Pancreas (tissue), 10 donors: ENCODE data around the gene ZNF280C. TPM values are rescaled to one million over a fixed set of nuclear protein-coding genes. Genes with fewer than 3 reads are reported as not detected.

Experiments
- ATAC-seq, 4 donors: fragments of 200-7000 bp; cut with Tn5 transposase; one replicate each; pipeline versions ENCODE4 v1.8.0 to v1.9.1; 2020; ENCODE audit warnings: mild to moderate bottlenecking in 4 of 4, moderate library complexity in 4 of 4
- DNase-seq, 6 donors: peaks; one replicate each; pipeline ENCODE4 v3.0.0-alpha.2; 2020
- FAIRE-seq: peaks from 2 replicates; lab custom pipeline; 2012; peaks lifted over from hg19 to GRCh38; lab: Jason Lieb, UNC
- H3K27ac ChIP-seq, 4 donors: fragments of 200-600 bp; sonication (generic); 1 replicate in 3 of 4; 2 replicates in 1 of 4; pipeline versions ENCODE4 v1.5.0 to v1.8.0; 2020
- H3K27me3 ChIP-seq, 4 donors: fragments of 200-600 bp; one replicate each; pipeline ENCODE4 v1.8.0; 2021
- H3K36me3 ChIP-seq, 3 donors: fragments of 200-600 bp; sonication (generic) in 1 of 3; one replicate each; pipeline versions ENCODE4 v1.5.0 to v1.8.0; 2020 to 2021
- H3K4me1 ChIP-seq, 3 donors: fragments of 200-600 bp; one replicate each; pipeline ENCODE4 v1.8.0; 2021
- H3K4me3 ChIP-seq, 4 donors: fragments of 200-600 bp; sonication (generic) in 2 of 4; one replicate each; pipeline versions ENCODE4 v1.5.0 to v1.8.0; 2020 to 2021
- H3K9me3 ChIP-seq, 4 donors: fragments of 200-600 bp; one replicate each; pipeline ENCODE4 v1.8.0; 2021
- WGBS, 2 donors: extraction: QIAGEN DNeasy Blood & Tissue Kit; methylation state at CpG; one replicate each; pipeline ENCODE4 v1.1.7; 2013; 5-methylcytosine and 5-hydroxymethylcytosine counted together
- intact Hi-C, 3 donors: fragments of 100-400 bp; cut with DNase I; formaldehyde crosslinking; loops; one replicate each; pipeline versions ENCODE4 v1.11.1 to v1.14.2; 2022
- polyA plus RNA-seq, 2 donors: library from polyadenylated mRNA; stranded (reverse); fragments of 200-250 nt; gene quantifications; one replicate each; pipeline ENCODE4 v1.2.3, GENCODE V29; 2013
- total RNA-seq, 6 donors: library from RNA; stranded (reverse); fragmentation: NEBNext Ultra II Directional in 4 of 6; extraction: Animal tissue kit (Norgen Biotek cat#: 25700) in 4 of 6; gene quantifications; one replicate each; pipeline versions ENCODE4 v1.2.1 to v1.2.4, GENCODE V29; 2021 to 2023
- TF ChIP-seq, protein P1 (sequence below), 4 donors: fragments of 200-600 bp; sonication (generic) in 3 of 4; IDR thresholded peaks; one replicate each; pipeline versions ENCODE4 v1.5.0 to v1.8.0; 2021; ENCODE audit warnings: antibody characterized with exemption in 4 of 4
- donor health status: healthy with polysubstance abuse.
- donor health status: DM: no; HTN: no; CAD: no; lungs with moderate emphysema.
- donor health status: DM: no; HTN: no; CAD: no.
- donor health status: control.
- donor health status: control.
- donor health status: Bipolar disorder and iron deficiency.
- donor health status: DM: yes; HTN: yes; CAD: no.
- donor health status: DM: no; HTN: no; CAD: no.
- donor health status: DM: no; HTN: no; CAD: no.
- donor health status: DM: yes; HTN: yes; CAD: no.

Gene ZNF280C
- total and polyA plus RNA-seq, 8 donors = 0.61 to 2.5 (median 1.4) TPM

GRCh38 chrX:130186651-130187050 lies 82.0 kb downstream of the ZNF280C start:
- TF ChIP-seq, protein P1, sequence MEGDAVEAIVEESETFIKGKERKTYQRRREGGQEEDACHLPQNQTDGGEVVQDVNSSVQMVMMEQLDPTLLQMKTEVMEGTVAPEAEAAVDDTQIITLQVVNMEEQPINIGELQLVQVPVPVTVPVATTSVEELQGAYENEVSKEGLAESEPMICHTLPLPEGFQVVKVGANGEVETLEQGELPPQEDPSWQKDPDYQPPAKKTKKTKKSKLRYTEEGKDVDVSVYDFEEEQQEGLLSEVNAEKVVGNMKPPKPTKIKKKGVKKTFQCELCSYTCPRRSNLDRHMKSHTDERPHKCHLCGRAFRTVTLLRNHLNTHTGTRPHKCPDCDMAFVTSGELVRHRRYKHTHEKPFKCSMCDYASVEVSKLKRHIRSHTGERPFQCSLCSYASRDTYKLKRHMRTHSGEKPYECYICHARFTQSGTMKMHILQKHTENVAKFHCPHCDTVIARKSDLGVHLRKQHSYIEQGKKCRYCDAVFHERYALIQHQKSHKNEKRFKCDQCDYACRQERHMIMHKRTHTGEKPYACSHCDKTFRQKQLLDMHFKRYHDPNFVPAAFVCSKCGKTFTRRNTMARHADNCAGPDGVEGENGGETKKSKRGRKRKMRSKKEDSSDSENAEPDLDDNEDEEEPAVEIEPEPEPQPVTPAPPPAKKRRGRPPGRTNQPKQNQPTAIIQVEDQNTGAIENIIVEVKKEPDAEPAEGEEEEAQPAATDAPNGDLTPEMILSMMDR (IDR thresholded peaks at IDR 0.05) = no peak
- WGBS, 2 donors = 61 to 77% methylated on average over 4 of the region's 4 CpGs
- no peaks in the 10 kb centered on the region for H3K4me1 ChIP-seq

DNA sequence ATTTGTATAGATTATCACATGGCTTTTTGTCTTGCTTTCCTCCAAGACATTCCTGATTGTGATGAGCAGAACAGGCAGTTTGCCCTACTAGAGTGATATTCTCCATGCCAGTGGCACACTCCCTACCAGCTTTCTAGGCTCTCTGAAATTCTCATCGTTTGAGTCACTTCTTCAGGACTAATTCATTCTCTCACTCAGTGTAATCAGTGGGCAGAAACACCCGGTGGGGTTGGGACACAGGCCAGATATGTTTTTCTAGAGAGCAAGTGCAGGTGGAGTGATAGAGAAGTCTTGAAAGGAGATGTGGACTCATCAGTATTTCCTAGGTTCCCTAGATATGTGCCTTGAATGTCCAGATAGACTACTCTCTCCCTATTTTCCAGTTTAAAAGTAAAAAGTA lies 83.8 kb downstream of the ZNF280C start:
- WGBS, 2 donors = 21 to 28% methylated on average over 2 of the region's 2 CpGs
- Histone ChIP-seq H3K27ac (no peak overlapping the region), H3K36me3 (no peaks in the 10 kb centered on the region), H3K27me3 (peaks cover 0 to 4% (median 2%) of the 10 kb centered on the region in 4 donors), H3K4me1 (no peaks in the 10 kb centered on the region), H3K9me3 (no peaks in the 10 kb centered on the region), H3K4me3 (no peak overlapping the region)
- FAIRE-seq (no peak), DNase-seq (no peak), ATAC-seq (no peak)
- TF ChIP-seq, protein P1 (IDR thresholded peaks at IDR 0.05) = no peak
- intact Hi-C loops = loop anchor here in 1 of 3 donors (10.0 kb wide), 1 partner anchor 100 kb away; no protein-coding TSS in a partner anchor

More at GRCh38 chrX:130186651-130187050, 82.0 kb downstream of the ZNF280C start:
- no peak for FAIRE-seq
- H3K4me3 ChIP-seq = no peak overlapping the region
- H3K27me3 ChIP-seq = peaks cover 0 to 3% (median under 1%) of the 10 kb centered on the region in 4 donors
- no peak for DNase-seq
- peak in 1 of 4 donors; percentile 24 for ATAC-seq
- intact Hi-C loops = loop anchor here in 1 of 3 donors (10.0 kb wide), 1 partner anchor 102 kb away; no protein-coding TSS in a partner anchor
- no peaks in the 10 kb centered on the region for H3K36me3 ChIP-seq
- no peak overlapping the region for H3K27ac ChIP-seq
- H3K9me3 ChIP-seq = no peaks in the 10 kb centered on the region

- 85 to 88% methylated on average over 11 of the region's 11 CpGs for WGBS, 2 donors
- Histone ChIP-seq H3K4me3 (no peak overlapping the region), H3K9me3 (no peaks in the 10 kb centered on the region), H3K36me3 (no peaks in the 10 kb centered on the region), H3K27ac (no peak overlapping the region), H3K4me1 (no peaks in the 10 kb centered on the region), H3K27me3 (peaks cover 0 to 4% (median 2%) of the 10 kb centered on the region in 4 donors)
- no peak for DNase-seq
- no peak for ATAC-seq
- intact Hi-C loops = loop anchor here in 1 of 3 donors (10.0 kb wide), 1 partner anchor 99 kb away; no protein-coding TSS in a partner anchor
- TF ChIP-seq, protein P1 (IDR thresholded peaks at IDR 0.05) = no peak
- FAIRE-seq = no peak
These were observed 84.5 kb downstream of the ZNF280C start for GRCh38 chrX:130184168-130184567.

DNA sequence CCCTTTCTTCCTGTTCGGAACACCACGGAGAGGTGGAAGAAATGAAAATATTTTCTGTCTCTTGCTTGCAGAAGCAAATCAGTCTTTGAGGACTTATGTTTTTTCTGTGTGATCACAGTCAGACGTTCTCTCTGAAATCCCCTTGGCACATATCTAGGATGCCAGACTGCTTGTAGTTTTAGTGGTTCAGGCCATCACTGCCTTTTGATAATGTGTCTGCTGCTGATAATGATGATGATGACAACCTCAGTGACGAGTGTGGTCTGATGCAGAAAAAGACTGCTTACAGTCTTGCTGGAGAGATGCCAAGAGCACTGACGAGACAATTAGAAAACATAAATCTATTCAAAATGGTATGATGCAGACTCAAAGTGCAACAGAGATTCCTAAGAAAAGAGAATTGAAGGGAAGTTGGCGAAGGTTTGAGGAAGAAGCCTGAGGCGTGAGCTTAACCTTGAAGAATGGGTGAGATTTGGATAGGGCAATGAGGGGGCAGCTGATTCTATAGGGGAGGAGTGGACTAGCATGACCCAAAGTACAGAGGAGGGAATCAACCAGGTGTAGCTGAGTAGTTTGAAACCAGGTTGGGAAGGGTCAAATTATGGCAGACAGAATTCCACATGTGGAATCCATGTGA lies 89.0 kb downstream of the ZNF280C start:
- intact Hi-C loops = loop anchor here in 1 of 3 donors (10.0 kb wide), 1 partner anchor 95 kb away; no protein-coding TSS in a partner anchor
- no peaks in the 10 kb centered on the region for H3K9me3 ChIP-seq
- TF ChIP-seq, protein P1 (IDR thresholded peaks at IDR 0.05) = no peak
- H3K4me3 ChIP-seq = no peak overlapping the region
- no peak overlapping the region for H3K27ac ChIP-seq
- no peaks in the 10 kb centered on the region for H3K36me3 ChIP-seq
- ATAC-seq = no peak
- no peak for DNase-seq
- peaks cover 0 to 4% (median 2%) of the 10 kb centered on the region in 4 donors for H3K27me3 ChIP-seq
- 55 to 57% methylated on average over 7 of the region's 7 CpGs for WGBS, 2 donors
- no peaks in the 10 kb centered on the region for H3K4me1 ChIP-seq
- FAIRE-seq = no peak

DNA sequence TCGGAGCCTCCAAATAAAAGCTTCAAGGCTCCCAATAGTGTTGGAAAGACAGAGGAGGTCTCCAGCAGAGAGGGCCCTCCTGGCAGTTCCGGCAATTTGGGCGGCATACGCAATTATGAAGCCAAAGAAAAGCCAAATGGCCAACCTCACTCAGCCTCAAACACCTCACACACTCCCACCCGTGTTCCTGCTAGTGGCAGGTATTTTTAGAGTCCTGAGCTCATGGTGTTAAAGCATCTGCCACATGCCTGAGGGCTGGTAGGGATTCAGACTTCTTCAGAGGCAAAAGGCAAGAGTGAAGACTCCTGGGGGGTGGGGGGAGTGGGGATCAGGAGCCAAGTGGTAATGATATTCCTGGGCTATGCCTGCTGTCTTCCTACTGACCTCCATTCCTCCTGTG lies 89.5 kb downstream of the ZNF280C start:
- H3K4me3 ChIP-seq = no peak overlapping the region
- peaks cover 0 to 7% (median 2%) of the 10 kb centered on the region in 4 donors for H3K27me3 ChIP-seq
- no peak overlapping the region for H3K27ac ChIP-seq
- TF ChIP-seq, protein P1 (IDR thresholded peaks at IDR 0.05) = no peak
- DNase-seq (no peak), FAIRE-seq (no peak), ATAC-seq (no peak)
- no peaks in the 10 kb centered on the region for H3K4me1 ChIP-seq
- H3K9me3 ChIP-seq = no peaks in the 10 kb centered on the region
- H3K36me3 ChIP-seq = no peaks in the 10 kb centered on the region
- WGBS, 2 donors = 59 to 72% methylated on average over 5 of the region's 5 CpGs
- intact Hi-C loops = no loop called here
